KOPT-K1 (cell line): ENCODE data around the gene CREB3.

Experiments
- H3K27ac ChIP-seq: fragments of 200-600 bp; sonication (generic); 2 replicates; pipeline ENCODE4 v1.5.1; 2016; ENCODE audit warnings: antibody characterized with exemption, mild to moderate bottlenecking, low read depth, low read length; ENCODE audit not compliant: poor library complexity, severe bottlenecking
- H3K36me3 ChIP-seq: fragments of 200-600 bp; sonication (generic); 2 replicates; pipeline ENCODE4 v1.5.1; 2017; ENCODE audit warnings: antibody characterized with exemption, mild to moderate bottlenecking, low read length, moderate library complexity; ENCODE audit not compliant: insufficient read depth
- H3K9me3 ChIP-seq: fragments of 200-600 bp; sonication (generic); 2 replicates; pipeline ENCODE4 v1.5.1; 2017; ENCODE audit warnings: antibody characterized with exemption, low read length, mild to moderate bottlenecking; ENCODE audit not compliant: insufficient read depth, poor library complexity, severe bottlenecking

Gene CREB3

GRCh38 chr9:35691757-35692301 lies 40.6 kb upstream of the CREB3 start:
- Histone ChIP-seq H3K27ac (no peak overlapping the region), H3K9me3 (no peaks in the 10 kb centered on the region), H3K36me3 (peaks cover 13% of the 10 kb centered on the region)

- peaks cover 55% of the 10 kb centered on the region for H3K36me3 ChIP-seq
- H3K27ac ChIP-seq = no peak overlapping the region
- no peaks in the 10 kb centered on the region for H3K9me3 ChIP-seq
Measured at GRCh38 chr9:35695943-35696401, 36.5 kb upstream of the CREB3 start.

DNA sequence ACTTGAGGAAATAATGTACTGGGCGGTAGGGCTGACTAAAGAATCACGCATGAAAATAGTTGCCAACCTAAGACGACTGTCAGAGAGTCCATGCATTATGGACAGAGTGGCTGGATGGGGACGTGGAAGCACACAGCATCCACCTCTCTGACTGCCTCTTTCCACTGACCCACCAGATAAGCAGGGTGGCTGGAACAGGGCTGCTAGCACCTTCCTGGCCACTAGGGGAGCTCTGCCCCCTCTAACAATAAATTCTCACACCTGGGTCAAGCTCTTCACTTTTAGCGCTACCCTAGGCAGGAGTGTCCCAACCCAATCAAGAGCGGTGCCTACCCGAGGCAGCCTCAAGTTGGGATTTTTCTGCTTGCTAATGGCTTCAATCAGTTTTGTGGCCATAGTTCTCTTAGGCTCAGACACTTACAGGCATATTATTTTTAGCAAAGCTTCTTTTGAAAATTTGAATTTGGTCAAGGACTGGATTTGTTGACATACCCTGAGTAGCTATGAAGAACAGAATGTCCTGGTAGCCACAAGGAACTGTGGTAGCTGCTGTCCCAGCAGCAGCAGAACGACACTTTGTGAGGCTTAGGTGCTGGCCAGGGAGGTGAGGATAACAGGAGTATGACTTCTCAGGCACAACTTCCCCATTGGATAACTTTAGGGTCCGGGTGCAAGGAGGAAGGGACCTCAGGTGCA lies 35.8 kb upstream of the CREB3 start:
- Histone ChIP-seq H3K36me3 (peaks cover 62% of the 10 kb centered on the region), H3K27ac (no peak overlapping the region), H3K9me3 (no peaks in the 10 kb centered on the region)

- Histone ChIP-seq H3K9me3 (no peaks in the 10 kb centered on the region), H3K27ac (no peak overlapping the region), H3K36me3 (peaks cover 70% of the 10 kb centered on the region)
Measured at GRCh38 chr9:35697486-35697885, 35.0 kb upstream of the CREB3 start.

DNA sequence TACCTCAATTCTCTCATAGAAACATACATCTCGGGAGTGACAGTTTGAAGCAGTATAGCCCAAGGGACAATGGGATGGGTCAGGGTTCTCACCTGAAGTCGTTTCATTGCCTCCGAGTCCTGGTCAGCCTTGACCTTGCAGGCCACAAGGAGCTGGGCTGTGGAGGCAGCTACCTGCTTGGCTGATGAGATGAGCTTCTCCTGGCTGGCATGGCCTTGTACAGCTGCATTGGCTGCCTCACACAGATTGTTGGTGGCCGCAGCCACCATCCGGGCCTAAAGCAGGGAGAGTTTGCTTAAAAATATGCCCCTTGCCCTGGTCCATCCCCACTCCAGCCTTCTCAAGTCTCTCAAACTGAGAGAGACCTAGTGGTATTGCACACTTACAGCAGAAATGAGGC lies 34.2 kb upstream of the CREB3 start:
- no peaks in the 10 kb centered on the region for H3K9me3 ChIP-seq
- peaks cover 78% of the 10 kb centered on the region for H3K36me3 ChIP-seq
- no peak overlapping the region for H3K27ac ChIP-seq

DNA sequence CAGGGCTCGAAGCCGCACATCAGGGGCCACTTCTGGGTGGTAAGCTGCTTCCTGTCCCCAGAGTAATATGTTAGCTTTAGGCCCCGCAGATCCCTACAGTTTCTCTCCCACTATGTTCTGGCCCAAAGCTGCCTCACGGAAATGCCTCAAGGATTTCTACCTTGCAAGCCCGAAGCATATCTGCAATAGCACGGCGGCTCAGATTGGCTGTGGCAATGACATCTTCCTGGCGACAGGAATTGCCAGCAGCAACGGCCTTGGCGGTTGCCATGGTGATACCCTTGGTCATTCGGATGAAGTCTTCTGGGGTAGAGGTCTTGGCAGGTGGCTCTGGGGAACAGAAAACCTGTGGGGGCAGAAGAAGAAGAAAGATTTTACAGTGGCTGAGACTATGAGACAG lies 32.4 kb upstream of the CREB3 start:
- Histone ChIP-seq H3K36me3 (peaks cover 96% of the 10 kb centered on the region), H3K27ac (no peak overlapping the region)

GRCh38 chr9:35700942-35701341 lies 31.5 kb upstream of the CREB3 start:
- Histone ChIP-seq H3K27ac (no peak overlapping the region), H3K36me3 (peaks cover 100% of the 10 kb centered on the region)

More for the DNA sequence above, 32.4 kb upstream of the CREB3 start:
- no peaks in the 10 kb centered on the region for H3K9me3 ChIP-seq

GRCh38 chr9:35702696-35703095 lies 29.8 kb upstream of the CREB3 start:
- no peak overlapping the region for H3K27ac ChIP-seq
- no peaks in the 10 kb centered on the region for H3K9me3 ChIP-seq
- peaks cover 100% of the 10 kb centered on the region for H3K36me3 ChIP-seq

More at GRCh38 chr9:35700942-35701341, 31.5 kb upstream of the CREB3 start:
- no peaks in the 10 kb centered on the region for H3K9me3 ChIP-seq

GRCh38 chr9:35703906-35704672 lies 28.4 kb upstream of the CREB3 start:
- H3K9me3 ChIP-seq = no peaks in the 10 kb centered on the region
- peaks cover 100% of the 10 kb centered on the region for H3K36me3 ChIP-seq
- H3K27ac ChIP-seq = no peak overlapping the region

DNA sequence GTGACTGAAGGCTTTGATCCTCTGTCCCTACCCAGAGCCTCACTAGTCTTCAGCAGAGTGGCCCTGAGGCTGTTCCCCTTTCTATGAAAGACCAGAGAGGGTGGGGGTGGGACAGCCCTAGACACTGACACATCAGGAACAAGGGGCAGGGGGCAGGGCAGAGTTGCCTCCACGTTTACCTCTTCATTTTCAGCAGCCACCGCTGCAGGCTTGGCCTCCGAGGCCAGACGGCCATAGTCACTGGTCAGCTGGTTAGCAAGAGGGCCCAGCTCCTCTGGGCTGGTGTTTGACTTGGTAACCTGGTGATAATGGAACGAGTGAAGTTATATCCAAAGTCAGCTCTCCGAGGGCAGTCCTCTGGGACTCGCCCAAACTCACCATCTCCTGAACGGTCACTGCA lies 27.1 kb upstream of the CREB3 start:
- Histone ChIP-seq H3K27ac (no peak overlapping the region), H3K36me3 (peaks cover 97% of the 10 kb centered on the region), H3K9me3 (no peaks in the 10 kb centered on the region)

GRCh38 chr9:35705836-35706430 lies 26.5 kb upstream of the CREB3 start:
- no peak overlapping the region for H3K27ac ChIP-seq
- H3K9me3 ChIP-seq = no peaks in the 10 kb centered on the region
- peaks cover 97% of the 10 kb centered on the region for H3K36me3 ChIP-seq

DNA sequence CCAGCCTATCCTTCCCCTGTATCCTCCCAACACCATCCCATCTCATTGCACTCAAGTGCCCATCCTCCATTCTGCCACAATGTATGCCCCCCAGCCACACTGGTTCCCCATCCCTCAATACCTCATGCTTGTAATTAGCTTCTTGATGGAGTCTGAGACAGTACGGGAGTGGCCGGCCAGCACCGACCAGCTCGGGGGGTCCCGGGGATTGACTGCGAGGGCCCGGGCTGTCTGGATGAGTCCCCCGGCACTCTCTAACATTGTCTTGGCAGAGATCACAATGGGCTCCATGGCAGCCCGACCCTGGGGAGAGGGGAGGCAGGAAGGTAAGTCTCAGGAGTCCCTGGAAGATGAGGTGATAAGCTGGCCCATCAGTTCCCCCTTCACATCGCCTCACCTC lies 25.5 kb upstream of the CREB3 start:
- Histone ChIP-seq H3K36me3 (peaks cover 97% of the 10 kb centered on the region), H3K27ac (no peak overlapping the region), H3K9me3 (no peaks in the 10 kb centered on the region)

GRCh38 chr9:35708146-35708545 lies 24.3 kb upstream of the CREB3 start:
- H3K9me3 ChIP-seq = no peaks in the 10 kb centered on the region
- H3K36me3 ChIP-seq = peaks cover 97% of the 10 kb centered on the region
- H3K27ac ChIP-seq = no peak overlapping the region

GRCh38 chr9:35710818-35711500 lies 21.5 kb upstream of the CREB3 start:
- Histone ChIP-seq H3K27ac (no peak overlapping the region), H3K36me3 (peaks cover 97% of the 10 kb centered on the region), H3K9me3 (no peaks in the 10 kb centered on the region)
